GM18873 (cell line): Measurements from ENCODE around the gene DNAH11.
"Not testable (repeated sequence)": the region's sequence is repeated elsewhere in the genome, so short reads cannot be mapped to it uniquely, and the experiment has no call there.

Source experiments
- ATAC-seq: cut with Tn5 transposase; IDR thresholded peaks from one replicate; pipeline ENCODE4 v1.9.1; 2021; ENCODE audit warnings: mild to moderate bottlenecking, moderate library complexity, moderate number of reproducible peaks; ENCODE audit not compliant: unreplicated experiment, low FRiP score

DNAH11 gene

DNA sequence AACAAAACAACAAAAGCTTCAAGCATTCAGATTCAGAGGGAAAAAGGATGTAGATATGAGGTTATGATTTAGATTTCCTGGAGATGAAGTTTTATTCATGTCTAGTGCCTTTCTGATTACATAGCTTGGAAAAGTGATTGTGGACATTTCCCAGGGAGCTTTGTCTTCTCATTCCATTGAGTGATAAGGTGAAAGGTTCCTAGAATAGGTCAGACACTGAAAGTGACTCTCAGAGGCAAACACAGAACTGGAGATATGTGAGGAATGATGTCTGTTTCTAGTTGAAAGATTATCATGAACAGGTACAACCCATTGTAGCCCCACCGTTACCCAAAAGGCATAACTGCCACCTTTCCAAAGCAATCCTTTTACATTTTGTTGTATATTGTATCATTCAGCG, 223.4 kb downstream of the DNAH11 start:
- ATAC-seq = no peak

GRCh38 chr7:21767300-21767900, 224.6 kb downstream of the DNAH11 start:
- ATAC-seq = no peak

DNA sequence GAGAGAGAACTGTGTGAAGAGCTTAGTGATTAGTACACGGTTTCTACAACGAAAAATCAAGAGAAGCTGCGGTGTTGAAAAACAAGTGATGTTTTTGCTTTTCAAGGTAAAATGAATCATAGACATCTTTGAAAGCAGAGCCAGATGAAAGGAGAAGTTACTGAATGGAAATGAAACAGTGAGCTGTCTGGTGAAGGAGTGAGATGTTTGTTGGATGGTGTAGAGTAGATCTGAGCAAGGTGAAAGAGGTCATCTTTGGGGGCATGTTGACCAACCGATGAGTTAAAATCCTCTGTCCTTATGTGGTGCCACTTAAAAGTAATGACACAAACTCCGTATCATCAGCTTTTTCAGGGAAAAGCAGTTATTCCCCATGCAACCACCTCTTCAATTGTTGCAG, 225.4 kb downstream of the DNAH11 start:
- ATAC-seq = no peak

GRCh38 chr7:21771266-21771665, 228.4 kb downstream of the DNAH11 start:
- no peak for ATAC-seq

GRCh38 chr7:21771906-21772610, 229.2 kb downstream of the DNAH11 start:
- ATAC-seq = no peak

DNA sequence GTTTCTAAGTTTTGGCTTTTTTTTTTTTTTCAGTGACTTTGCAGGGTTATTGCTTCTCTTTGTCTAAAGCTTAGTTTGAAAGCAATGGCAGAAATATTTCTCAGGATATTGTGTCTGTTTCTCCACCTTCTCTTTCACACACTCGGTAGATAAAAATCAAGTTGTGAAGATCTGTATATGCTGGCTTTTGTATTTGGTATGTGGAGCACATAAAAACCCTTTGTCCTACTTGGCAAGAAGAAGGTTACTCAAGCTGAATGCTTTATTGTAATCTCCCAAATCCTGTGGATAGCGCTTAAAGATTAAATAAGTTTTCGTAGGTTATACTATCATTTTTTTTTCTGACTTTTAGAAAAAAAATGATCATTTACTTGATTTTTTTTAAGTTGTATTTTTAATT, 230.5 kb downstream of the DNAH11 start:
- ATAC-seq = no peak

DNA sequence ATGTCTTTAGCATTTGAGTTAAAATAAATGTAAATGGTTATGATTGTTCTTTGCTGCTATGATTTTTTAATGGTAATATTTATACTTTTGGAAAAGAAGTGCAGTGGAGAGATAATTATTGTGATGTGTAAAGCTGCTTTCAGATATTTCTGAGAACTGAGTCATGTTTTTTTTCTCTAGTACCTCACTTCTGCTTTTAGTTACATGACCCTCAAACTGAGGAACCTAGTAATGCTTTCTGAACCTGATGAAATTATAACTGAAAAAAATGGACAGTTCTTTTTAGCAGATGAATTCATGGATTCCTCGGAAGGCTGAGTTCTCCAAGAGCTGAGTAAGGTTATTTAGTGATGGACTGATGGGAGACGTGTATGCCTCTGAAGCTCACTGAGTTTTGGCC, 235.1 kb downstream of the DNAH11 start:
- ATAC-seq = no peak

GRCh38 chr7:21778953-21779352, 236.1 kb downstream of the DNAH11 start:
- ATAC-seq = no peak

GRCh38 chr7:21782996-21783395, 240.2 kb downstream of the DNAH11 start:
- ATAC-seq = no peak

- no peak for ATAC-seq
Observed at GRCh38 chr7:21784989-21785388, 242.2 kb downstream of the DNAH11 start.

- no peak for ATAC-seq
Observed at GRCh38 chr7:21805791-21806190, 263.0 kb downstream of the DNAH11 start.

- no peak for ATAC-seq
Observed at GRCh38 chr7:21806388-21806787, 263.5 kb downstream of the DNAH11 start.

GRCh38 chr7:21819048-21819447, 276.2 kb downstream of the DNAH11 start:
- ATAC-seq = no peak

- ATAC-seq = no peak
Observed at GRCh38 chr7:21828841-21829240, 286.0 kb downstream of the DNAH11 start.

GRCh38 chr7:21829731-21830130, 286.9 kb downstream of the DNAH11 start:
- ATAC-seq = no peak

- no peak for ATAC-seq
Observed at GRCh38 chr7:21844742-21845141, 301.9 kb downstream of the DNAH11 start.

- ATAC-seq = no peak
Observed at GRCh38 chr7:21850531-21851285, 307.9 kb downstream of the DNAH11 start.

DNA sequence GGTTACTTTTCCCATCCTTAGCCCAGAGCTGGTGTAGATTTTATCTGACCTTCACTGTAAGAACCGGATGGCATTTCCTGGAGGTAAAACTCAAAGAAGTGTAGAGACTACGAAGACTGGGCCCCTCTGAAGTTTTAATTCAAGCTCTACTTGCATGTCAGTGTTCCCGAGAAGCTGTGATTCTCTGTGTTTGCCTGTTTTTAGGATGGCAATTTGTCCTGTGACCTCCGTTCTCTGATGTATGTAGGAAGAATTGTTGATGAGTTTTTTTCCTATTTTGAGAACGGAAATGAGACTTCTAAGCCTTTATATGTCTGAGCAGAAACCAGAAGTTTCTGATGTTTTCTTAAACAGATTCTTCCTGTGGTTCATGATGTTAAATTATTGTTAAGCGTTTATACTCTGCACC, 308.7 kb downstream of the DNAH11 start:
- ATAC-seq = no peak

DNA sequence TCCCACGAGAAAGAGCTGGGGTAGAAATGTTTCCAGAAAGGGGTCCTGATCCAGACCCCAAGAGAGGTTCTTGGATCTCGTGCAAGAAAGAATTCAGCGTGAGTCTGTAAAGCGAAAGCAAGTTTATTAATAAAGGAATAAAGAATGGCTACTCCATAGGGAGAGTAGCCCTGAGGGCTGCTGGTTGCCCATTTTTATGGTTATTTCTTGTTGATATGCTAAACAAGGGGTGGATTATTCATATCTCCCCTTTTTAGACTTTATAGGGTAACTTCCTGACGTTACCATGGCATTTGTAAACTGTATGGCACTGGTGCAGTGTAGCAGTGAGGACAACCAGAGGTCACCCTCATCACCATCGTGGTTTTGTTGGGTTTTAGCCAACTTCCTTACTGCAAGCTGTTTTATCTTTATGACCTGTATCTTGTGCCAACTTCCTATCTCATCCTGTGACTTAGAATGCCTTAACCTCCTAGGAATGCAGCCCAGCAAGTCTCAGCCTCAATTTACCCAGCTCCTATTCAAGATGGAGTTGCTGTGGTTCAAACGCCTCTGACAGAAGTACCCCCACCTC, 322.9 kb downstream of the DNAH11 start:
- not testable (repeated sequence) for ATAC-seq

DNA sequence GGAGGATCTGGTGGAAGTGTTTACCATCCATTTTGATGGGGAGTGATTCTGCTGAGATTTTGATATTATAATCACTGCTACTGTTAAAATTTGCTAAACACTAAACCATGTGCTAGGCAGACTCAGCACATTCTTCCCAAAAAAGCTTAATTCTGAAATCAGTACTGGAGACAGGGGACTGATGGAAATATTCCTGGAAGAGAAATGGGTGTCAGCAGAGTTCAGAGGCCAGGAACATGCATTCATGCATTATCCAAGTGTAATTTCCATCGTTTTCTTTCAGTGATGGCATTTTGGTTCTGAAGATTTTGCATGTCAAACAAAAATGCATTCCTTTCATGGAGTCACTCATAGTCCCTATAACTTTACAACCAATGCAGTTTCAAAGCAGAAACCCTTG, 323.9 kb downstream of the DNAH11 start:
- no peak for ATAC-seq

- ATAC-seq = no peak
Observed at GRCh38 chr7:21867226-21867625, 324.4 kb downstream of the DNAH11 start.
